GM12865 (cell line): ENCODE results near the gene HECW1.
A peak's percentile ranks its signal among the peaks of the same experiment; 100 is the strongest.

Source experiments
- DNase-seq: peaks from one replicate; pipeline ENCODE4 v3.0.0; 2010; ENCODE audit warnings: low read depth
- H3K4me3 ChIP-seq: 2 replicates; pipeline ENCODE4 v1.5.1; 2011; ENCODE audit warnings: mild to moderate bottlenecking, low read depth, low read length, control low read depth
- CTCF ChIP-seq: IDR thresholded peaks from 2 replicates; pipeline ENCODE4 v1.5.1; 2011; ENCODE audit warnings: low read length, control low read depth, low read depth, inconsistent platforms; ENCODE audit not compliant: insufficient read depth; ENCODE audit errors: missing control alignments

The HECW1 gene

GRCh38 chr7:43492896-43493295 is 380.4 kb downstream of the HECW1 start:
- no peak for TF ChIP-seq CTCF
- DNase-seq = no peak
- H3K4me3 ChIP-seq = no peak overlapping the region

GRCh38 chr7:43495572-43495971 is 383.1 kb downstream of the HECW1 start:
- peak; percentile 67 for DNase-seq

GRCh38 chr7:43496596-43496995 is 384.1 kb downstream of the HECW1 start:
- DNase-seq = no peak
- TF ChIP-seq CTCF = no peak
- no peak overlapping the region for H3K4me3 ChIP-seq

More at GRCh38 chr7:43495572-43495971, 383.1 kb downstream of the HECW1 start:
- TF ChIP-seq CTCF = no peak
- no peak overlapping the region for H3K4me3 ChIP-seq

- no peak for TF ChIP-seq CTCF
- H3K4me3 ChIP-seq = no peak overlapping the region
- DNase-seq = peak; percentile 37
Measured at GRCh38 chr7:43501870-43502269, 389.4 kb downstream of the HECW1 start.

GRCh38 chr7:43502941-43503340 is 390.5 kb downstream of the HECW1 start:
- H3K4me3 ChIP-seq = no peak overlapping the region
- no peak for DNase-seq
- no peak for TF ChIP-seq CTCF

GRCh38 chr7:43505412-43505811 is 393.0 kb downstream of the HECW1 start:
- no peak for TF ChIP-seq CTCF
- H3K4me3 ChIP-seq = no peak overlapping the region
- DNase-seq = no peak

- no peak for DNase-seq
- no peak for TF ChIP-seq CTCF
- H3K4me3 ChIP-seq = no peak overlapping the region
Measured at GRCh38 chr7:43506460-43506859, 394.0 kb downstream of the HECW1 start.
